ENCODE measurements around the gene PLVAP. TPM values are rescaled to one million over a fixed set of nuclear protein-coding genes. Genes with fewer than 3 reads are reported as not detected.

The PLVAP gene
- total and polyA plus RNA-seq, 9 of the 15 experiments (the other 6 are each of a cell fraction or from before 2014, with no cell fraction given): 0.09 to 0.84 (median 0.51) TPM; not detected in 4

- peak; percentile 53 for TF ChIP-seq NUFIP1 (IDR thresholded peaks at IDR 0.05; ENCODE audit: partially characterized antibody)
- TF ChIP-seq, protein P1, sequence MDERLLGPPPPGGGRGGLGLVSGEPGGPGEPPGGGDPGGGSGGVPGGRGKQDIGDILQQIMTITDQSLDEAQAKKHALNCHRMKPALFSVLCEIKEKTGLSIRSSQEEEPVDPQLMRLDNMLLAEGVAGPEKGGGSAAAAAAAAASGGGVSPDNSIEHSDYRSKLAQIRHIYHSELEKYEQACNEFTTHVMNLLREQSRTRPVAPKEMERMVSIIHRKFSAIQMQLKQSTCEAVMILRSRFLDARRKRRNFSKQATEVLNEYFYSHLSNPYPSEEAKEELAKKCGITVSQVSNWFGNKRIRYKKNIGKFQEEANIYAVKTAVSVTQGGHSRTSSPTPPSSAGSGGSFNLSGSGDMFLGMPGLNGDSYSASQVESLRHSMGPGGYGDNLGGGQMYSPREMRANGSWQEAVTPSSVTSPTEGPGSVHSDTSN (CRISPR knock-in tag; IDR thresholded peaks at IDR 0.05; ENCODE audit: low read depth): no peak
- TF ChIP-seq, protein P1 (tag; conservative IDR thresholded peaks at IDR 0.05; ENCODE audit: low read depth): no peak
- peak; percentile 95 for TF ChIP-seq GATAD2A (IDR thresholded peaks at IDR 0.05)
- TF ChIP-seq POLR2AphosphoS5 (IDR thresholded peaks at IDR 0.05; ENCODE audit: control insufficient read depth, insufficient read depth, low read depth, low read length): no peak
- TF ChIP-seq HNRNPLL (IDR thresholded peaks at IDR 0.05; ENCODE audit: low read depth, low read length, poor library complexity, severe bottlenecking): no peak
- no peak for TF ChIP-seq ZNF23 (CRISPR knock-in tag; IDR thresholded peaks at IDR 0.05)
- TF ChIP-seq, protein P2, sequence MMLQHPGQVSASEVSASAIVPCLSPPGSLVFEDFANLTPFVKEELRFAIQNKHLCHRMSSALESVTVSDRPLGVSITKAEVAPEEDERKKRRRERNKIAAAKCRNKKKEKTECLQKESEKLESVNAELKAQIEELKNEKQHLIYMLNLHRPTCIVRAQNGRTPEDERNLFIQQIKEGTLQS (IDR thresholded peaks at IDR 0.05): no peak
- TF ChIP-seq, protein P2 (CRISPR knock-in tag; conservative IDR thresholded peaks at IDR 0.05): no peak
- TF ChIP-seq CBX3 (IDR thresholded peaks at IDR 0.05; ENCODE audit: borderline replicate concordance in 1 of 2, low read length in 2 of 2): peak in 1 of 2 experiments; percentile 82; a peak in 1 of 3 replicates
- TF ChIP-seq CREB1 (IDR thresholded peaks at IDR 0.05): no peak
- TF ChIP-seq CREB1 (CRISPR knock-in tag; IDR thresholded peaks at IDR 0.05): peak; percentile 66
- peak; percentile 95 for TF ChIP-seq CREB3L1 (IDR thresholded peaks at IDR 0.05; ENCODE audit: borderline replicate concordance, low read depth)
- peak; percentile 49 to 72; a peak in 2 of 4 replicates for TF ChIP-seq ARNT (IDR thresholded peaks at IDR 0.05)
- TF ChIP-seq PHF21A (IDR thresholded peaks at IDR 0.05; ENCODE audit: borderline replicate concordance, low read depth): peak; percentile 80; the same call in 1 of the 2 replicates
- TF ChIP-seq NR1H2 (CRISPR knock-in tag; IDR thresholded peaks at IDR 0.05): no peak
- TF ChIP-seq ILF3 (IDR thresholded peaks at IDR 0.05; ENCODE audit: borderline replicate concordance): no peak
- TF ChIP-seq, protein P3, sequence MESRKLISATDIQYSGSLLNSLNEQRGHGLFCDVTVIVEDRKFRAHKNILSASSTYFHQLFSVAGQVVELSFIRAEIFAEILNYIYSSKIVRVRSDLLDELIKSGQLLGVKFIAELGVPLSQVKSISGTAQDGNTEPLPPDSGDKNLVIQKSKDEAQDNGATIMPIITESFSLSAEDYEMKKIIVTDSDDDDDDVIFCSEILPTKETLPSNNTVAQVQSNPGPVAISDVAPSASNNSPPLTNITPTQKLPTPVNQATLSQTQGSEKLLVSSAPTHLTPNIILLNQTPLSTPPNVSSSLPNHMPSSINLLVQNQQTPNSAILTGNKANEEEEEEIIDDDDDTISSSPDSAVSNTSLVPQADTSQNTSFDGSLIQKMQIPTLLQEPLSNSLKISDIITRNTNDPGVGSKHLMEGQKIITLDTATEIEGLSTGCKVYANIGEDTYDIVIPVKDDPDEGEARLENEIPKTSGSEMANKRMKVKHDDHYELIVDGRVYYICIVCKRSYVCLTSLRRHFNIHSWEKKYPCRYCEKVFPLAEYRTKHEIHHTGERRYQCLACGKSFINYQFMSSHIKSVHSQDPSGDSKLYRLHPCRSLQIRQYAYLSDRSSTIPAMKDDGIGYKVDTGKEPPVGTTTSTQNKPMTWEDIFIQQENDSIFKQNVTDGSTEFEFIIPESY (CRISPR knock-in tag; IDR thresholded peaks at IDR 0.05): peak; percentile 94
- peak; percentile 38 for TF ChIP-seq ZFP36 (IDR thresholded peaks at IDR 0.05; ENCODE audit: low read depth, low read length, partially characterized antibody)
- TF ChIP-seq ATF7 (IDR thresholded peaks at IDR 0.05): 0 out of 2 replicates have a peak, but pooled peaks have one; percentile 43
- no peak for TF ChIP-seq U2AF1 (optimal IDR thresholded peaks at IDR 0.05; ENCODE audit: low read depth, low read length)
These were observed 17.8 kb upstream of the PLVAP start (continued) for GRCh38 chr19:17394891-17395415.

All from K562 (cell line).